GM23338 (cell line): ENCODE results near the gene GAL3ST2. TPM values are rescaled to one million over a fixed set of nuclear protein-coding genes. Genes with fewer than 3 reads are reported as not detected.

Source experiments
- ATAC-seq: fragments of 200-7000 bp; cut with Tn5 transposase; 3 replicates; pipeline ENCODE4 v1.9.1; 2020
- DNase-seq: peaks from one replicate; pipeline ENCODE4 v3.0.0-alpha.2; 2015; ENCODE audit warnings: low spot score
- H2AFZ ChIP-seq: fragments of 200-600 bp; sonication (generic); 2 replicates; pipeline ENCODE4 v1.8.0; 2016; ENCODE audit warnings: antibody characterized with exemption, mild to moderate bottlenecking, moderate library complexity
- H3F3A ChIP-seq: fragments of 200-600 bp; sonication (generic); replicated peaks from 2 replicates; pipeline ENCODE4 v1.8.0; 2017; ENCODE audit warnings: antibody characterized with exemption, mixed run types, low read depth
- H3K27ac ChIP-seq: fragments of 200-600 bp; sonication (generic); 2 replicates; pipeline ENCODE4 v1.6.1; 2016; ENCODE audit warnings: low read depth
- H3K27me3 ChIP-seq: fragments of 200-600 bp; sonication (generic); 2 replicates; pipeline ENCODE4 v1.8.0; 2016; ENCODE audit warnings: mild to moderate bottlenecking, mixed run types, moderate library complexity; ENCODE audit not compliant: insufficient read depth
- H3K36me3 ChIP-seq: fragments of 200-600 bp; sonication (generic); 2 replicates; pipeline ENCODE4 v1.8.0; 2016; ENCODE audit warnings: mild to moderate bottlenecking; ENCODE audit not compliant: insufficient read depth
- H3K4me1 ChIP-seq: fragments of 200-600 bp; sonication (generic); 2 replicates; pipeline ENCODE4 v1.8.0; 2016; ENCODE audit warnings: mild to moderate bottlenecking, moderate library complexity; ENCODE audit not compliant: insufficient read depth
- H3K4me2 ChIP-seq: fragments of 200-600 bp; sonication (generic); 2 replicates; pipeline ENCODE4 v1.7.1; 2017; ENCODE audit warnings: mixed run types
- H3K4me3 ChIP-seq: fragments of 200-600 bp; sonication (generic); 2 replicates; pipeline ENCODE4 v1.6.1; 2016; ENCODE audit warnings: mixed run types
- H3K79me2 ChIP-seq: fragments of 200-600 bp; sonication (generic); replicated peaks from 2 replicates; pipeline ENCODE4 v1.8.0; 2017; ENCODE audit warnings: mild to moderate bottlenecking; ENCODE audit not compliant: insufficient read depth
- H3K9me2 ChIP-seq: fragments of 200-600 bp; sonication (generic); 2 replicates; pipeline ENCODE4 v1.8.0; 2017; ENCODE audit not compliant: insufficient read depth
- H4K20me1 ChIP-seq: fragments of 200-600 bp; sonication (generic); replicated peaks from 2 replicates; pipeline ENCODE4 v1.8.0; 2017; ENCODE audit warnings: mild to moderate bottlenecking; ENCODE audit not compliant: insufficient read depth
- H3K27ac Mint-ChIP-seq: 2 replicates; pipeline ENCODE4 v1.8.0; 2020; ENCODE audit warnings: inconsistent platforms, mild to moderate bottlenecking, moderate library complexity, mixed read lengths
- H3K27me3 Mint-ChIP-seq: 3 replicates; pipeline ENCODE4 v1.8.0; 2022; ENCODE audit warnings: low read depth, mild to moderate bottlenecking, moderate library complexity, mixed read lengths, inconsistent platforms; ENCODE audit not compliant: insufficient read depth, poor library complexity
- H3K36me3 Mint-ChIP-seq: 3 replicates; pipeline ENCODE4 v1.8.0; 2021; ENCODE audit warnings: low read depth, mild to moderate bottlenecking, inconsistent platforms, moderate library complexity, mixed read lengths
- H3K4me1 Mint-ChIP-seq: 3 replicates; pipeline ENCODE4 v1.8.0; 2020; ENCODE audit warnings: mild to moderate bottlenecking, inconsistent platforms, mixed read lengths
- H3K4me3 Mint-ChIP-seq: 3 replicates; pipeline ENCODE4 v1.8.0; 2021; ENCODE audit warnings: moderate library complexity, mild to moderate bottlenecking, inconsistent platforms, mixed read lengths
- H3K9me3 Mint-ChIP-seq: 3 replicates; pipeline ENCODE4 v1.8.0; 2020; ENCODE audit warnings: moderate library complexity, mild to moderate bottlenecking, inconsistent platforms, mixed read lengths
- CREB1 ChIP-seq: fragments of 250-450 bp; sonication (Bioruptor Pico); IDR thresholded peaks from 2 replicates; pipeline ENCODE4 v1.5.0; 2020; ENCODE audit warnings: low read depth, mild to moderate bottlenecking, moderate library complexity
- EZH2phosphoT487 ChIP-seq: fragments of 200-600 bp; sonication (generic); IDR thresholded peaks from one replicate; pipeline ENCODE4 v1.8.1; 2018; ENCODE audit warnings: antibody characterized with exemption; ENCODE audit not compliant: unreplicated experiment
- JUNB ChIP-seq: IDR thresholded peaks from one replicate; pipeline ENCODE4 v1.6.1; 2016; ENCODE audit warnings: antibody characterized with exemption; ENCODE audit not compliant: unreplicated experiment
- NANOG ChIP-seq: IDR thresholded peaks from 2 replicates; pipeline ENCODE4 v1.6.1; 2016; ENCODE audit warnings: antibody characterized with exemption, borderline replicate concordance
- POLR2AphosphoS5 ChIP-seq: IDR thresholded peaks from 2 replicates; pipeline ENCODE4 v1.6.1; 2016; ENCODE audit warnings: antibody characterized with exemption, low read depth
- STAT1 ChIP-seq: IDR thresholded peaks from one replicate; pipeline ENCODE4 v1.6.1; 2016; ENCODE audit warnings: antibody characterized with exemption; ENCODE audit not compliant: unreplicated experiment
- ZNF331 ChIP-seq: fragments of 250-450 bp; sonication (Bioruptor Pico); IDR thresholded peaks from 2 replicates; pipeline ENCODE4 v1.5.0; 2020; ENCODE audit warnings: low read depth, mild to moderate bottlenecking, moderate library complexity
- polyA plus RNA-seq: library from polyadenylated mRNA; unstranded; fragments of >200 nt; fragmentation: Nextera tagmentation; extraction: Ambion mirVana; gene quantifications from 2 replicates; pipeline ENCODE4 v1.2.1, GENCODE V29; 2016
- total RNA-seq: library from RNA; depleted of rRNA; stranded (reverse); fragments of >200 nt; shearing (Covaris generic); gene quantifications from 2 replicates; pipeline ENCODE4 v1.2.3, GENCODE V29; 2014
- TF ChIP-seq, protein P1 (sequence below): IDR thresholded peaks from 2 replicates; pipeline ENCODE4 v1.6.1; 2016; ENCODE audit warnings: antibody characterized with exemption
- TF ChIP-seq, protein P2 (sequence below), 2 experiments: fragments of 200-600 bp in 1 of 2; sonication (generic) in 1 of 2; conservative IDR thresholded peaks; 2 replicates each; pipeline versions ENCODE4 v1.5.1 to v1.6.1; 2016 to 2017; ENCODE audit warnings: antibody characterized with exemption in 2 of 2, low read depth in 2 of 2, mild to moderate bottlenecking in 2 of 2, moderate library complexity in 1 of 2

Gene GAL3ST2
- total and polyA plus RNA-seq, 2 experiments from 2014 or later, result 0.19 to 0.24 TPM

DNA sequence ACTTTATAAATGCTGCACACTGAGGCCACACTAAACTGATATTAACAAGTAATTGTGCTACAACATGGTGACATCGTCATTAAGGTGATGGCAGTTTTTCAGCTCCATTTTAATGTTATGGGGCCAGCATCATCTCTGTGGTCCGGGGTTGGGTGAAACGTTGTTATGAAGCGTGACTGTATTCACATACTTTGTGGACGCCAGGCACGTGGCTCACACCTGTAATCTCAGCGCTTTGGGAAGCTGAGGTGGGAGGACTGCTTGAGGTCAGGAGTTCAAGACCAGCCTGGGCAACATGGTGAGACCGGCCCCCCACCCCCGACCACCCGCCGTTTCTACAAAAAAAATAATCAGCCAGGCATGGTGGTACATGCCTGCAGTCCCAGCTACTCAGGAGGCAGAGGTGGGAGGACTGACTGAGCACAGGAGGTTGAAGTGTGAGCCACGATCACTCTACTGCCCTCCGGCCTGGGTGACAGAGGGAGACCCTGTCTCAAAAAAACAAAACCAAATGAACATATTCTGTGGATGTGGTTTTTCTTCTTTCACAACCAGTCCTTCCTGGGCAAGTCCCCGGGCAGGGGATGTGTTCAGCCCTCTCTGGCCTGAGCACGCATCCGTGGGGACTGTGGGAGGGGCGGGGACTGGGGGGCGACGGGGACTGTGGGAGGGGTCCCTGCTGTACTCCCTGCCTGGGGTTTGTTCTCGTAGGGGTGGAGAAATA lies 12.9 kb upstream of the GAL3ST2 start:
- ATAC-seq (no peak), DNase-seq (no peak)
- Histone ChIP-seq H3K36me3 (no peaks in the 10 kb centered on the region), H4K20me1 (no peaks in the 10 kb centered on the region), H3K4me3 (no peak overlapping the region), H3K4me2 (no peak overlapping the region), H3K27ac (no peak overlapping the region), H3K9me2 (no peaks in the 10 kb centered on the region), H3K79me2 (no peaks in the 10 kb centered on the region), H3K4me1 (no peaks in the 10 kb centered on the region), H3F3A (peaks cover 8% of the 10 kb centered on the region; the same call in 1 of the 2 replicates), H2AFZ (no peak overlapping the region), H3K27me3 (no peaks in the 10 kb centered on the region)
- H3K27me3 Mint-ChIP-seq, result peaks cover 10% of the 10 kb centered on the region
- H3K4me1 Mint-ChIP-seq, result peaks cover 6% of the 10 kb centered on the region; the same call in 2 of the 3 replicates
- no peak overlapping the region for H3K4me3 Mint-ChIP-seq
- no peak overlapping the region for H3K27ac Mint-ChIP-seq
- H3K9me3 Mint-ChIP-seq, result peaks cover 23% of the 10 kb centered on the region
- H3K36me3 Mint-ChIP-seq, result peaks cover 24% of the 10 kb centered on the region
- TF ChIP-seq ZNF331 (CRISPR knock-in tag) (no peak), CREB1 (no peak), NANOG (no peak), POLR2AphosphoS5 (no peak), EZH2phosphoT487 (no peak), JUNB (no peak), STAT1 (no peak)
- TF ChIP-seq, protein P1, sequence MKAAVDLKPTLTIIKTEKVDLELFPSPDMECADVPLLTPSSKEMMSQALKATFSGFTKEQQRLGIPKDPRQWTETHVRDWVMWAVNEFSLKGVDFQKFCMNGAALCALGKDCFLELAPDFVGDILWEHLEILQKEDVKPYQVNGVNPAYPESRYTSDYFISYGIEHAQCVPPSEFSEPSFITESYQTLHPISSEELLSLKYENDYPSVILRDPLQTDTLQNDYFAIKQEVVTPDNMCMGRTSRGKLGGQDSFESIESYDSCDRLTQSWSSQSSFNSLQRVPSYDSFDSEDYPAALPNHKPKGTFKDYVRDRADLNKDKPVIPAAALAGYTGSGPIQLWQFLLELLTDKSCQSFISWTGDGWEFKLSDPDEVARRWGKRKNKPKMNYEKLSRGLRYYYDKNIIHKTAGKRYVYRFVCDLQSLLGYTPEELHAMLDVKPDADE, result no peak

DNA sequence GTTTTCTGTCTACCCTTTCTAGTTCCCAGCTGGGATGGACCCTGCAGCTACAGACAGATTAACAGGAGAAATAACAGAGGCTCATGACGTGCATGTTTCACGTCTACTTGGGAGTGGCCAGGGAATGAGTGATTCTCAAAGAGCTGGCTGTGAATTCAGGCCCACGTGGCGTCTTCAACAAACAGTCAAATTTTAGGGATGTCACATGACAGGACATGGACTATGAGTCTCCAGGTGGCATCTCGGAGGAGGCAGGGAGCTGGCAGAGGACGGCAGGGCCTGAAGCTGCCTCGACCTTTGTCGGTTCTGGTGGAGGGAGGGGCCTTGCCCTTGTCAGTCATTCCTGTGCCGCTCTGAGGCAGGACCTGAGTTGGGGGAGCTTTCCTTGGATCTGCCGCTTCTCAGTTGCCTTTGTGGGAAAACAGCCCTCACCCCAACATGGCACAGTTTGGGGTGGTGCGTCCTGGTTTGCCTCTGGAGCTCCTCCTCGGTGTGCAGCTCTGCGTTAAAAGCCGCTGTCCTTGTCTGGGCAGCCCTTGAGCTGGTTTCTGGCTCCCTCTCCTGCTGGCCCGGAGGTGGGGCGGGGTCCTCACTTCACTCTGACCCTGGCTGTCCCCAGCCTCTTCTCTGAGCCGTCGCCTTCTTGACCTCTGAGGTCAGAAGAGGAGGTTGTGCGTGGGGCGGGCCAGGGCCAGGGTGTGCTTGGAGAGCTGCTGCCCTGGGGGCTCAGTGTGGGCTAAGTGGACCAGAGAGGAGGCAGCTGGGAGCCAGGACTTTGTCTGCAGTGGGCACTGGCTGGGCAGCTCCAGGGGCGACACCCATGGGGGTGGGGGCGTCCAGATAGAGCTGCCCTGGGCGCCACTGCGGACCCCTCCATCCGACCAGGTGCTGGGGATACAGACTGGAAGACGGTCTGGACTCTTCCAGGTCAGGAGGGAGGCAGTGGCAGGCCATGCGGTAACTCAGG lies 12.1 kb upstream of the GAL3ST2 start:
- Mint-ChIP-seq H3K27me3 (peaks cover 12% of the 10 kb centered on the region), H3K4me3 (no peak overlapping the region), H3K27ac (no peak overlapping the region), H3K36me3 (peaks cover 16% of the 10 kb centered on the region), H3K4me1 (peaks cover 6% of the 10 kb centered on the region; the same call in 2 of the 3 replicates), H3K9me3 (peaks cover 16% of the 10 kb centered on the region)
- peak; percentile 75 for ATAC-seq
- Histone ChIP-seq H3K9me2 (no peaks in the 10 kb centered on the region), H3F3A (peaks cover 6% of the 10 kb centered on the region; the same call in 1 of the 2 replicates), H4K20me1 (no peaks in the 10 kb centered on the region), H3K27ac (no peak overlapping the region), H3K4me3 (no peak overlapping the region), H3K4me2 (no peak overlapping the region), H3K36me3 (no peaks in the 10 kb centered on the region), H2AFZ (no peak overlapping the region), H3K4me1 (no peaks in the 10 kb centered on the region), H3K79me2 (no peaks in the 10 kb centered on the region), H3K27me3 (no peaks in the 10 kb centered on the region)
- no peak for DNase-seq
- TF ChIP-seq JUNB, result no peak
- TF ChIP-seq, protein P2, sequence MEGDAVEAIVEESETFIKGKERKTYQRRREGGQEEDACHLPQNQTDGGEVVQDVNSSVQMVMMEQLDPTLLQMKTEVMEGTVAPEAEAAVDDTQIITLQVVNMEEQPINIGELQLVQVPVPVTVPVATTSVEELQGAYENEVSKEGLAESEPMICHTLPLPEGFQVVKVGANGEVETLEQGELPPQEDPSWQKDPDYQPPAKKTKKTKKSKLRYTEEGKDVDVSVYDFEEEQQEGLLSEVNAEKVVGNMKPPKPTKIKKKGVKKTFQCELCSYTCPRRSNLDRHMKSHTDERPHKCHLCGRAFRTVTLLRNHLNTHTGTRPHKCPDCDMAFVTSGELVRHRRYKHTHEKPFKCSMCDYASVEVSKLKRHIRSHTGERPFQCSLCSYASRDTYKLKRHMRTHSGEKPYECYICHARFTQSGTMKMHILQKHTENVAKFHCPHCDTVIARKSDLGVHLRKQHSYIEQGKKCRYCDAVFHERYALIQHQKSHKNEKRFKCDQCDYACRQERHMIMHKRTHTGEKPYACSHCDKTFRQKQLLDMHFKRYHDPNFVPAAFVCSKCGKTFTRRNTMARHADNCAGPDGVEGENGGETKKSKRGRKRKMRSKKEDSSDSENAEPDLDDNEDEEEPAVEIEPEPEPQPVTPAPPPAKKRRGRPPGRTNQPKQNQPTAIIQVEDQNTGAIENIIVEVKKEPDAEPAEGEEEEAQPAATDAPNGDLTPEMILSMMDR (conservative IDR thresholded peaks at IDR 0.05; ENCODE audit: low read depth in 2 of 2), result peak in 1 of 2 experiments; percentile 38; a peak in 2 of 4 replicates
